22Rv1 (cell line): Measurements from ENCODE around the gene TIRAP.

Source experiments
- CTCF ChIP-seq: fragments of 450-650 bp; IDR thresholded peaks from 2 replicates; pipeline ENCODE4 v1.5.1; 2017; ENCODE audit warnings: mild to moderate bottlenecking
- ZFX ChIP-seq: fragments of 450-650 bp; IDR thresholded peaks from 2 replicates; pipeline ENCODE4 v1.6.1; 2017; ENCODE audit warnings: antibody characterized with exemption, borderline replicate concordance

DNA sequence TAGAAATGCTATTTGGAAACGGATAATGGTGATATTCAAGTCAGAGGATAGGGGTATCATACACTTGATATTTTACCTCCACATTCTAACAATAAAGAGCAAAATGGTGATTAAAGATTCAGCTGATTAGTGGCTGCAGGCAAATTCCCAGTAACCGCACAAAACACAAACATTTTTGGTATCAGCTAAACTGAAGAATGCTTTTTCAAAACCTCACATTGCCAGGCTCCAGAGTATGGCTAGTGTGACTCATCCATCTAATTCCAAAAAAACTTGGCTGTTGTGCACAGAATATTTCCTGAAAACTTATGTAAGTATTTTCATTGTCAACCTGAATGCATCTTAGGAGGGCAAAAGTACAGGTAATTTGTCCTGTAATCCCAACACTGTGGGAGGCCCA is 25.1 kb upstream of the TIRAP start:
- TF ChIP-seq CTCF (no peak), ZFX (no peak)
